HG02571 (cell line): ENCODE results near the gene CACNA1G.

Experiments used
- ATAC-seq: cut with Tn5 transposase; IDR thresholded peaks from one replicate; pipeline ENCODE4 v1.9.1; 2021; ENCODE audit warnings: mild to moderate bottlenecking, moderate library complexity; ENCODE audit not compliant: unreplicated experiment

Gene CACNA1G

DNA sequence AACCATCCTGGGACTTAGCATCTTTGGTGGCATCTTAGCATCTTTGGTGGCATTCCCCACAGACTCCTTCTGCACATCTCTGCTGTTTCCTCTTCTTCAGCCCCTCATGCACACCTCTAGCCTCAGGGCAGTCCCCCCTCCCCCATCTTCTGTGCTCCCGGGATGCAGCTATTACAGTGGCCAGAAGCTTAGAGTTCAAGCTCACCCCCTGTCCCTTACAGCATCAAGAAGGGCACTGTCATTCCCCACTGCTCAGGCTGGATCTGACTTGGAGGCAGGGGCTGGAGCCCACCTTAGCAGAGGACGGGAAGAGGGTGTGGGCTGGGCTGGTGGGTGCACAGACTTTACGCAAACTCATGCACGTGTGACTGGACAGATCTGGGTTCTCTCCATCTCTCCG, 27.3 kb upstream of the CACNA1G start:
- ATAC-seq, result no peak

DNA sequence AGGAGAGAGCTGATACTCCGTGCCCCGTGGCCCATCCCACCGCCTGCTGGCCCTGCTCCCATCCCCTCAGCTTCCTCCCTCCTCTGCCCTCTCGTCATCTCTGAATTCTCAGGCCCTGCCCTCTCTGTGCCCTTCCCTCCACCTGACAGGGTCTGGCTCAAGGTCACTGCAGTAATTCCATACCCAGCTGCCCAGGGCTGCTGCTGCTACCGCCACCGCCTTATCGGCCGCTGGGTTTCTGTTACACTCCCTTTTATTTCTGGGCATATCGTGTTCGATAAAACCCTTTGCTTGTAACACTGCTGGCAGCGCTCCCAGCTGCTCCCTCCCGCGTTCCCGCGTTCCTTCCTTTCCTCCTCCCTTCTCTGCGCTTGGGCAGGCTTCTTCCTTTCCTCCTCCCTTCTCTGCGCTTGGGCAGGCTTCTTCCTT, 26.8 kb upstream of the CACNA1G start:
- no peak for ATAC-seq

DNA sequence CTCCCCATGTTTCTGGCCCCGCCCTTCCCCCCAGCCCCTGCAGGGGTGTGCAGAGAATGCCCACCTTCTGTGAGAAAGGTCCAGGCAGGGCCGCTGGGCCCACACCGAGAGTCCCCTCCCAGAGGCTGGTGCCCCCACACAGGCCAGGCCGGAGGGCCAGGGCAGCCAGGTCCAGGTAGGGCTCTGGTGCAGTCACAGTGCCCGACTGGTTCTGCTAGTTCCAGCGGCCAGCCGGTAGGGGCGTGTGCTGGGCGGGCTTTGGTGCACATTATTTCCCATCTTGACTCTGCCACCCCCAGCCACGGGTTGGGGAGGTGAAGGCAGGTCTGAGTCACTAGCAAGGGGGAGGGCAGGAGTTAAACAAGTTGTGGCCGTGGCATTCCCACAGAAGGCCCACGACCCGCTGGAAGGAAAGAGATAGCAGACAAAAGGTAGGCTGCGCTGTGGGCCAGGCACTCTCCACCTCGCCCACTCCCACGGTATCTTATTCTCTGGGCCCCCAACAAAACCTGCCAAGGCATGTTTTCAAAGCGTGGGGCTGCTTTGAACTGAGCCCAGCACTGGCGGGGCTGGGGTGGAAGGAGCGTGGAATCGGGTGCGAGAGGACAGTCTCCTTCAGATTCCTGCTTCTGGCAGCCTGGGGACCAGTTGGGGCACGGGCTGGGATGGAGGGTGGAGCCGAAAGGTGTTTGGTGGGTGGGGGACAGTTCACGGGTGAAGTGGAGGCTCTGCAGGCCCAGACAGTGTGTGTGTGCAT, 26.1 kb upstream of the CACNA1G start:
- no peak for ATAC-seq

DNA sequence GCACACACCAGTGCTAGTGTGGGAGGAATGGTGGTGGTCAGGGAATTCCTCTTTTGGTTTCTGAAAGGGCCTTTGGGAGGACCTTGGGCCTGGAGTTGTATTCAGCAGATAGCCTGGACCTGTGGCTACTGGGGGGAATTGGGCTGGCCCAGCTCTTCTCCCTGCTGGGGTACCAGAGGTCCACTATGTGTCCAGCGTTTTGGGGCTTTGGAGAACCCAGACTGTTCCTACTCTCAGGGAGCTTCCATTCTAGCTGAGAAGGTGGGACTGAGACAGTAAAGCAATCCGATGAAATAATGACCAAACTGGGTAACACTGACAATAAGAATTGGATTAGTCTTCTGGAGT, 25.6 kb upstream of the CACNA1G start:
- no peak for ATAC-seq

DNA sequence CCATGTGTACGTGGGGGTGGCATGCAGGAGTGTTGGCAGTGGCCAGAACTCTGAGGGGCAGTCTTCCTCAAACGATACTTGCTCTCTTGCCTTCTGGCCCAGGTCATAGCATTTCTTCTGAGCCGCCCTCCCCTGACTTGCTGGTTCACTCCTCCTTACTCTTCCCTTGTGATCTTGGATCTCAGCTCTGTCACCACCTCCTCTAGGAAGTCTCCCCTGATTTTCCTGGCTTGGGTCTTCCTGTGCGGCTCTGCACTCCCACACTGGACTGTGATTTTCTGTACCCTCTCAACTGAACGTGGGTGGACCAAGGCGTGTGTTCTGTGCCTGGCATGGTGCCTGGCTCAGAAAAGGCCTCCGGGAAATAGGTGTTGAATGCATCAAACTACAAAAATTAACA, 25.1 kb upstream of the CACNA1G start:
- no peak for ATAC-seq

DNA sequence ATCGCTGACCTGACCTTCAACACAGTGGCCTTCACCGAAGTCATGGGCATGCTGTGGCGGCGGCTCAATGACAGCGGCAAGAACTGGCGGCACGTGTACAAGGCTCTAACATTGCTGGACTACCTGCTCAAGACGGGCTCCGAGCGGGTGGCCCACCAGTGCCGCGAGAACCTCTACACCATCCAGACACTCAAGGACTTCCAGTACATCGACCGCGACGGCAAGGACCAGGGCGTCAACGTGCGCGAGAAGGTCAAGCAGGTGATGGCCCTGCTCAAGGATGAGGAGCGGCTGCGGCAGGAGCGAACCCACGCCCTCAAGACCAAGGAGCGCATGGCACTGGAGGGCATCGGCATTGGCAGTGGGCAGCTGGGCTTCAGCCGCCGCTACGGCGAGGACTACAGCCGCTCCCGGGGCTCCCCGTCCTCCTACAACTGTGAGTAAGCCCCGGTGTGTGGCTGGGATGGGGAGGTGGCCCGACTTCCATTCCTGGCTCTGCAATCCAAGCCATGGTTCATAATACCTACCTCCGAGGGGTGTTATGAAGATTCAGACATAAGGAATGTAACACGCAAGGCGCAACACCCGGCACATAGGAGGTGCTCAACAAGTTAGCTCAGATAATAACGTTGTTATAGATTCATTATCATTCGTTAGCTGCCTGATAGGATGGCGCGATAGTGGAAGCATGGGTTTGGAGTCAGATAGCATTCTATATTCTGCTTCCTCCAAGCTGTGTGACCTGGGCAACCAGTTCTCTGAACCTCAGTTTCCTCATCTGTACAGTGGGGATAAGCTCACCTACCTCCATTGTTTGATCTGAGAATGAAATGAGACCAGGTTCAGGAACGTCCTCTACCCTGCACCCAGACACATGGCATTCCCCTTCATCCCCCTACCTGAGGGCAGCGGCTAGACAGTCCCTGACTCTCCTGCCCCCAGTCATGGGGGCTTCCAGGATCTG, 23.6 kb upstream of the CACNA1G start:
- no peak for ATAC-seq

DNA sequence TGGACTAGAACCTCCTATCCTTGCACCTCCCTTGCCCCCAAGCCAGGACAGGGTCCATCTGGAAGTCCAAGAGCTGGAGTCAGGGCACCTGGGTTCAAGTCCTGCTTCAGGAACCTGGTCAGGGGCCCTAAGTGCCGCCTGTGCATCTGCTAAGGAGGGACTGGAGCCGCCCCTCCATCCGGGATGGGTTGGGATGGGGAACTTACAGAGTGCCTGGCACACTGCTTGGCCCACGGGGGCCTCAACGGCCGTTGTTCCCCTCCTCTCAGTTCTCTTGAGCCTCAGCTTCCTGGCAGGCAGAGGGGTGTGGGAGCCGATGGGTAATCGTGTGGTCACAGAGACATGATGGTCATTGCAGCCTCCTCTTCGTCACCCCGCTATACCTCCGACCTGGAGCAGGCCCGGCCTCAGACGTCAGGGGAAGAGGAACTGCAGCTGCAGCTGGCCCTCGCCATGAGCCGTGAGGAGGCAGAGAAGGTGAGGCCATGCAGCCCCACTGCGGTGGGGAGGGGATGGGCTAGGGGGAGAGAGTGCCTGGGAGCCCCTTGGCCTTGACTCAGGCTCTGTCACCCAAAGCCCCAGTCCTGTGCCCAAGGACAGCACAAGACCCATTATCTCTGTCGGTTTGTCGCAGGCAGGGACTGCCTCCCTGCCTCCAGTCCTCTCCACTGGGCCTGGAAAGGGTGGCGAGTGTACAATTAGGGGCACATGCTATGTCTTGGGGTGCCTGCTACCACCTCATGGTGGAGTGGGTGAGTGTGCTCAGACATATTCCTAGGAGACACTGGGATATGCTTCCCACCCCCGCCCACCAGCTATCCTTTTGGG, 22.6 kb upstream of the CACNA1G start:
- no peak for ATAC-seq

DNA sequence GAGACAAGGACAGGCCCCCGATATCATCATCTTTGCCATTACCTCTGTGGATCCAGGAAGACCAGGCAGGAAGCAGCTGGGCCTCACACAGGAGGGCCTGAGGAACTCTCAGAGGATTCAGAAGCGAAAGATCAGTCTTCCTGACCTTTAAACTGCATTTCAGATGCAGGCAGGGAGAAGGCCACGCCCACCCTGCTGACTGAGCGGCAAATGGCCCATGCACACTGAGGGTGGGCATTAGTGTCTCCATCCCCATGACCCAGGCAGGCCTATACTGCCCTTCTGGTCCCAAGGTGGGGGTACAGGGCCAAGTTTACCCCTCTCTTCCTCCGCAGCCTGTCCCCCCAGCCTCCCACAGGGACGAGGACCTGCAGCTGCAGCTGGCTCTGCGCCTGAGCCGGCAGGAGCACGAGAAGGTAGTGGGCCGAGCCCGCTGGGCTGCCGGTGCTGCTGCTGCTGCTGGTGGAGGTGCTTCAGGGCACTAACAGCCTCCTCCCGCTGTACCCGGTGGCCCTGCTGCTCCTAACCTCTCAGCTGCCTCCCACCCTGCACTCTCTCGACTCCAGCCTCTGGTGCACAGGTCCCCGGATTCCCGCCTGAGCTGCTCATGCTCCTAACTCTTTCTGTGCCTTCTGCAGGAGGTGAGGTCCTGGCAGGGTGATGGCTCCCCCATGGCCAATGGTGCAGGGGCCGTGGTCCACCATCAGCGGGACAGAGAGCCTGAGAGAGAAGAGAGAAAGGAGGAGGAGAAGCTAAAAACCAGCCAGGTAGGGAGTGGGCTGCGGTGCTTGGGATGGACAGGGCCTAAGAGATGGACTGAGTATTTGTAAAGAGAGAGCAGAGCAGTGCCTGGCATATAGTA, 21.7 kb upstream of the CACNA1G start:
- ATAC-seq, result no peak

DNA sequence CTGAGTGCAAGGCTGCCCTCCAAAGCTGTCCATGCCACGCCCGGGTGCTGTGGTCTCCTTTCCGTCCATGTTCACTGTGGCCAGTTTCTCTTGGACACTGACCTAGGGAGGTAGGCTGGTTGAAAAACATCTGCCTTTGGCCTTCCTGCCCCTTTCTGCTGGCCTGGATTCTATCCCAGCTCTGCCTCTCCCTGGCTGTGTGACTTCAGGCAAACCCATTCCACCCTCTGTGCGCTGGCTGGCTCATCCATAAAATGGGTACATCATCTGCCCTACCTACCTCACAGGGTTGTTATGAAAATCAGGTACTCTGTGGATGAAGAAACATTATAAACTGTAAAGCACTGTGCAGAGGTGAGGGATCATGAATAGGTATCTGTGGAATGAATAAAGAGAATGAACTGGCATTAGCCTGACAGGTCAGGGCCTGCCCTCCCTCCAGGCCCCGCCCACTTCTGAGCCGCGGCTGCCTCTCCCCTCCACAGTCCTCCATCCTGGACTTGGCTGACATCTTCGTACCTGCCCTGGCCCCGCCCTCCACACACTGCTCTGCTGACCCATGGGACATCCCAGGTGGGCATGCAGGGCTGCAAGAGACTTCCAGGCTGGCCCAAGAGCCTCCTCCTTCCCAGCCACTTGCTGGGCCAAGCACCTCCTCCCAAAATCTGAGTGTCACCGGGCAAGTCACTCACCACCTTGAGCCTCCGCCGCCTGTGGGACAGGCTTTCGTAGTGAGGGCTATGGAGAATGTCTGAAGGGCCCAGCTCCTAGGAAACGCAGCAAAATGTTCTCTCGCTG, 20.6 kb upstream of the CACNA1G start:
- ATAC-seq, result no peak

DNA sequence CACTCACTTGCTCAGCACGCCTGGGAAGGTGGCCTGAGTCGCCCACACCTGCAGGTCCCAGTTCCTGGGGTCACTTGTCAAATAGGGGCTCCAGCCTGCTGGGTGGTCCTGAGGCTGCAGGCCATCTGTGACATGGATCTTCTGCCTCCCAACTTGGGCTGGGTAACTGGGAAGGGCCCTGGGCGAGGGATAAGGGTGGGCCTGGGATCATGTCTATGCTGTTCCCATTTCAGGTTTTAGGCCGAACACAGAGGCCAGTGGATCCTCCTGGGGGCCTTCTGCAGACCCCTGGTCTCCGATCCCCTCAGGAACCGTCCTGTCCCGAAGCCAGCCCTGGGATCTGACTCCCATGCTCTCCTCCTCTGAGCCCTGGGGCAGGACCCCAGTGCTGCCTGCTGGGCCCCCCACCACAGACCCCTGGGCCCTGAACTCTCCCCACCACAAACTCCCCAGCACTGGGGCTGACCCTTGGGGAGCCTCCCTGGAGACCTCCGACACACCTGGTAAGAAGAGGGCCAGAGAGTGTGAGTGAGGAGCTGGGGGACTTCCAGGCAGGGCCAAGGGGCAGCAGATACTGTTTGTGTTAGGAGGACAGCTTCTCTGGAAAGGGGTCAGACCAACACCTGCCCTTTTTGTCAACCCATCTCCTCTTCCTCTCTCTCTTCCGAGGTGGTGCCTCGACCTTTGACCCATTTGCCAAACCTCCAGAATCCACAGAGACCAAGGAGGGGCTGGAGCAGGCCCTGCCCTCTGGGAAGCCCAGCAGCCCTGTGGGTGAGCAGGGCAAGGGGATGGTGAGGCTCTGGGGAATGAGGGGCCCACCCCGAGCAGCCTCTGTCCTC, 19.7 kb upstream of the CACNA1G start:
- no peak for ATAC-seq

DNA sequence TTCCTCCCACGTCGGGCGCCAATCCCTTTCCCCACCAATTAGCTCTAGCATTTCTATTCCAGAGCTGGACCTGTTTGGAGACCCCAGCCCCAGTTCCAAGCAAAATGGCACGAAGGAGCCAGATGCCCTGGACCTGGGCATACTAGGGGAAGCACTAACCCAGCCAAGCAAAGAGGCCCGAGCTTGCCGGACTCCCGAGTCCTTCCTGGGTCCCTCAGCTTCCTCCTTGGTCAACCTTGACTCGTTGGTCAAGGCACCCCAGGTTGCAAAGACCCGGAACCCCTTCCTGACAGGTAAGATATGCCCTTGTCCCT, 19.2 kb upstream of the CACNA1G start:
- ATAC-seq, result no peak

DNA sequence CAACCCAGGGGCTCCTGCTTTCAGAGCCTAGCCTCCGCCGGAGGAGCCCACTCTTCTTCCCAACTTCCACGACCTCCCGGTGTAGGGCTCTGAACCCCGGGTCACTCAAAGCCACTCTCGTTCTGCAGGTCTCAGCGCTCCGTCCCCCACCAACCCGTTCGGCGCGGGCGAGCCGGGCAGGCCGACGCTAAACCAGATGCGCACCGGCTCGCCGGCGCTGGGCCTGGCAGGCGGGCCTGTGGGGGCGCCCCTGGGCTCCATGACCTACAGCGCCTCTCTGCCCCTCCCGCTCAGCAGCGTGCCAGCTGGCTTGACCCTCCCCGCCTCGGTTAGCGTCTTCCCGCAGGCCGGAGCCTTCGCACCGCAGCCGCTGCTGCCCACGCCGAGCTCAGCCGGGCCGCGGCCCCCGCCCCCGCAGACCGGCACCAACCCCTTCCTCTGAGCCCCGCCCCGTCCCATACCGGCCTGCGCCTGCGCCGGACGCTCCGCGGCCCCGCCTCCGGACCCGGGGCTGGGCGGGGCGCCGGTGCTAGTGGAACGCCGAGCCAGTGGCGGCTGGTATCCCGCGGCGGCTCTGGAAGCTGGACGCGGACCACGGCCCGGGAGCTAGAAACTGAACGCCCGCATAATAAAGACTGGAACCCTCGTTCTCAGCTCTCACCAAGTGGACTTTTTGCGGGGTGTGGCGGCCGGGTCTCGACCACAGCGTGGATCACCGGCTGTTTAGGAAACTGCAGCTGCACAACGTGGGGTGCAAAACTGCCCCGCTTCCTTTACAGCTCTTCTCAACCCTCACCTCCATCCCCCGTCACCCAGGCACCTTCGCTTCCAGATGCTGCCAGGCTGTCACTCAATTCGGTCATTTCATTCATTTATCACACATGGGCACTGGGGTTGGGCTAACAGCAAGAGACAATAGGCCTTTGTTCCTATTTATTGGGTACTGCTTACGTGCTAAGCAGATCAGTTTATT, 18.5 kb upstream of the CACNA1G start:
- peak; percentile 75 for ATAC-seq

DNA sequence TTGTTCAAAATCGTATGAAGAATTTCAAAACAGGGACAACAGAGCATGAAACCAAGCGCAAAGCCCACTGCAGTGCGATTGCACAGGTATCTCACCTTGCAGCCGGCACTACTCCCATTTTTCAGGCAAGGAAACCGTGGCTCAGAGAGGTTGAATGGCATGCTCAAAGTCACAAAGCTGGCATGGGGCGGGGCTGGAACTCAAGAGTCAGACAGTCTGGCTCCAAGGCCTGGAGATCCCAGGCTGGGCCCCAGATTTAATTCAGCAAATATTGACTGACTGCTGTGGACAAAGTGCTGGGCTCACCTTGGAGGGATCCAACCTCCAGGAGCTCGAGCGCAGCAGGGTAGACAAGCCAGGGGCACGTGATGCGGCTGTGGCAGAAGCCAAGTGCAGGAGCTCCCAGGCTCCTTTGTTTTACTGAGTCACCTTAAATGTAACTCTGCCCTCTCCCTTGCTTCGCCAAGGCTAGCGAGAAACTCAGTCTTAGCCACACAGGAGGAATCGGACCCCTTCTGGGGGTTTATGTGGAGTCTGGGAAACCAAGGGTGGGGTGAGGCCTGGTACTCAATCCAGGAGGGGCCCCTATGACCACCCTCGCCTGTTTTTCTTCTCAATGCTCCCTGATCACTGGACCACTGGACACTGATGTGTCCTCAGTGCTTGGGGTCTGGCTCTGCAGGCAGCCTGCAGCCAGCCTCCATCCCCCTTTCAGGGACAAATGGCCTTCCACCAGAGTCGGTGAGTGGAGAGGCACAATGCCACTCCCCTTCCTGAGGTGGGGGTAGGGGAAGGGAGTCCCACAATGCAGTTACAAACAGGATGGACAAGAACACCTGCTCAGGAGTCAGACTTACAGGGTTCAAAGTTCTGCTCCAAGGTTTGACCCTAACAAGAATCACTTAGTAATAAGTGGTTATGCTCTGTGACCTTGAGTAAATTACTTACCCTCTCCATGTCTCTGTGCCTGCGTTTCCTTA, 17.4 kb upstream of the CACNA1G start:
- no peak for ATAC-seq

DNA sequence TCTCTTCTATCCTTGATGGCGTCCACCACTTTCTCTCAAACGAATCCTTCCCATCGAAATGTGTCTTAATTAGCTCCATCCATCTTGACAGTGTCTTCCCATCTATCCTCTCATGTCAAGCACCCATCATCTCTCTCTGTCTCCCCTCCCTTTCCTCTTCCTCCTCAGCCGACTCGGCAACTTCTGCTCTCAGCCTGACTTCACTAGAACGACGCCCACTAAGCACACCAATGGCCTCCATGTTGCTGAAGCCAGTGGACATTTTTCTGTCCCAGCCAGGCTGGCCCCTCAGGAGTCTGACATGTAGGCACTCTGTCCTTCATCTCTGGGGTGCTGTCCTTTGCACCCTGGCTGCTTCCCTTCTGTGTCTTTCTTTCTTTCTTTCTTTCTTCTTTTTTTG, 16.0 kb upstream of the CACNA1G start:
- no peak for ATAC-seq

DNA sequence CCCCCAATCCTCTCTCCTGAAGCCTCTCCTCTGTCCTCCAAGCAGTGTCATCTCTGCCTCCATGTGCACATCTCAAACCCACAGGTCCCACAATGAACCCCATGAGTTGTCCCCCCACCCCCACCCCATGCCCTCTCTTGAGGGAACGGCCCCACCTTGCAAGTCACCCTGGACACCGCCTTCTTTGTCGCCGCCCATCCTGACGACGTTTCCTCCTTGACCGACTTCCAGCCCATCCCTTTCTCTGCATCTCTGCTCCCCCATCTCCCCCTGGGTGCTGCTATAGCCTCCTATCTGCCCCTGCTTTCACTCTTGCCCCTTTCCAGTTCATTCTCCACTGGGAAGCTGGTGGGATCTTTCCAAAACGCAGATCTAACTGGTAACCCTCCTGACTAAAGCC, 15.2 kb upstream of the CACNA1G start:
- no peak for ATAC-seq

DNA sequence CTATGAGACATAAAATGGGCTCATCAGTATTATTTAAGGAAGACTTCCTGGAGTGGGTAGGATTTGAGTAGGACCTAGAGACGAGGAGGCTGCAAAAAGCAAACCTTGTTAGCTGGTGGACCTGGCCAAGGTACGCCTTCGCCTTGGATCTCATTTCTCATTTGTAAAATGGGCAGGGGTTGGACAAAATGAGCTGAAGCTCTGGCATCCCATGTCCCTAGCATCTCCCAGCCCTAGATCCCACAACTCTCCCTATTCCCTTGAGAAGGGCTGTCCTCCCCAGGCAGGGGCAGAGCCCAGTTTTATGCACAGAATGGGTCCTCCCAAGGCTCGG, 13.8 kb upstream of the CACNA1G start:
- no peak for ATAC-seq
